Stomach (tissue), 9 donors: Measurements from ENCODE around the gene TMEM164. TPM values are rescaled to one million over a fixed set of nuclear protein-coding genes. Genes with fewer than 3 reads are reported as not detected.

Source experiments
- DNase-seq, 2 donors: peaks; one replicate each; pipeline versions ENCODE4 v3.0.0 to v3.0.0-alpha.2; 2013 to 2019
- H3K27ac ChIP-seq, 5 donors: fragments of 200-600 bp in 4 of 5; sonication (generic) in 4 of 5; one replicate each; pipeline ENCODE4 v1.5.1; 2013 to 2019; ENCODE audit warnings: mild to moderate bottlenecking in 1 of 5, moderate library complexity in 1 of 5
- H3K27me3 ChIP-seq, 3 donors: fragments of 200-600 bp; sonication (generic); one replicate each; pipeline ENCODE4 v1.5.1; 2017 to 2019; ENCODE audit warnings: mixed run types in 1 of 3
- H3K36me3 ChIP-seq, 4 donors: fragments of 200-600 bp; sonication (generic); 1 replicate in 3 of 4; 2 replicates in 1 of 4; pipeline ENCODE4 v1.5.1; 2016 to 2019
- H3K4me1 ChIP-seq, 4 donors: fragments of 200-600 bp; sonication (generic); one replicate each; pipeline ENCODE4 v1.5.1; 2016 to 2019
- H3K4me3 ChIP-seq, 4 donors: fragments of 200-600 bp; sonication (generic) in 3 of 4; one replicate each; pipeline ENCODE4 v1.5.1; 2016 to 2019; ENCODE audit warnings: mild to moderate bottlenecking in 1 of 4
- H3K9me3 ChIP-seq, 4 donors: fragments of 200-600 bp; sonication (generic); one replicate each; pipeline ENCODE4 v1.5.1; 2016 to 2019
- EP300 ChIP-seq: sonication (generic); formaldehyde crosslinking; IDR thresholded peaks from one replicate; pipeline ENCODE4 v1.6.1; 2017; ENCODE audit warnings: antibody characterized with exemption
- POLR2A ChIP-seq, 4 donors: fragments of 450-650 bp; IDR thresholded peaks; one replicate each; pipeline ENCODE4 v1.6.1; 2016; ENCODE audit warnings: antibody characterized with exemption in 4 of 4, control low read depth in 2 of 4, mild to moderate bottlenecking in 1 of 4, moderate library complexity in 1 of 4
- POLR2AphosphoS5 ChIP-seq, 3 donors: sonication (generic); formaldehyde crosslinking; IDR thresholded peaks; one replicate each; pipeline ENCODE4 v1.6.1; 2016; ENCODE audit warnings: antibody characterized with exemption in 3 of 3
- WGBS, 5 donors: extraction: QIAGEN DNeasy Blood & Tissue Kit in 3 of 5; methylation state at CpG; one replicate each; pipeline versions ENCODE4 v1.1.5 to v1.1.7; 2013 to 2018; 5-methylcytosine and 5-hydroxymethylcytosine counted together
- intact Hi-C: fragments of 100-400 bp; cut with DNase I; formaldehyde crosslinking; loops from one replicate; pipeline ENCODE4 v1.15.1; 2023; ENCODE audit warnings: low total_unique reads
- polyA plus RNA-seq, 3 donors: library from polyadenylated mRNA; stranded (reverse); fragments of 200-250 nt; gene quantifications; one replicate each; pipeline ENCODE4 v1.2.3, GENCODE V29; 2013
- total RNA-seq, 5 donors: library from RNA; depleted of rRNA; stranded (reverse); fragments of >200 nt; gene quantifications; one replicate each; pipeline versions ENCODE4 v1.1.0 to v1.2.3, GENCODE V29; 2014 to 2016
- TF ChIP-seq, protein P1 (sequence below), 7 experiments: fragments of 450-650 bp in 4 of 7; fragments of 200-600 bp in 3 of 7; sonication (generic) in 3 of 7; IDR thresholded peaks; one replicate each; pipeline ENCODE4 v1.5.1; 2016 to 2019; ENCODE audit warnings: antibody characterized with exemption in 7 of 7, control low read depth in 2 of 7, mild to moderate bottlenecking in 1 of 7
- donor health status: healthy with polysubstance abuse.
- donor health status: Bipolar disorder and iron deficiency.
- donor health status: healthy.

TMEM164 gene
- total and polyA plus RNA-seq, 8 donors = 4.9 to 29.7 (median 11.6) TPM

GRCh38 chrX:109992203-109992602 is 10.7 kb upstream of the TMEM164 start:
- H3K27ac ChIP-seq = no peak overlapping the region
- no peaks in the 10 kb centered on the region for H3K9me3 ChIP-seq
- no peaks in the 10 kb centered on the region for H3K36me3 ChIP-seq
- intact Hi-C loops = no loop called here
- peaks cover 0 to 5% (median 0%) of the 10 kb centered on the region in 3 donors for H3K27me3 ChIP-seq
- 36 to 65% (median 41%) methylated on average over 1 of the region's 1 CpG for WGBS, 5 donors
- no peaks in the 10 kb centered on the region for H3K4me1 ChIP-seq
- DNase-seq = no peak
- no peak overlapping the region for H3K4me3 ChIP-seq
- TF ChIP-seq POLR2A (IDR thresholded peaks at IDR 0.05) (no peak), EP300 (no peak), POLR2AphosphoS5 (IDR thresholded peaks at IDR 0.05) (no peak)
- TF ChIP-seq, protein P1, sequence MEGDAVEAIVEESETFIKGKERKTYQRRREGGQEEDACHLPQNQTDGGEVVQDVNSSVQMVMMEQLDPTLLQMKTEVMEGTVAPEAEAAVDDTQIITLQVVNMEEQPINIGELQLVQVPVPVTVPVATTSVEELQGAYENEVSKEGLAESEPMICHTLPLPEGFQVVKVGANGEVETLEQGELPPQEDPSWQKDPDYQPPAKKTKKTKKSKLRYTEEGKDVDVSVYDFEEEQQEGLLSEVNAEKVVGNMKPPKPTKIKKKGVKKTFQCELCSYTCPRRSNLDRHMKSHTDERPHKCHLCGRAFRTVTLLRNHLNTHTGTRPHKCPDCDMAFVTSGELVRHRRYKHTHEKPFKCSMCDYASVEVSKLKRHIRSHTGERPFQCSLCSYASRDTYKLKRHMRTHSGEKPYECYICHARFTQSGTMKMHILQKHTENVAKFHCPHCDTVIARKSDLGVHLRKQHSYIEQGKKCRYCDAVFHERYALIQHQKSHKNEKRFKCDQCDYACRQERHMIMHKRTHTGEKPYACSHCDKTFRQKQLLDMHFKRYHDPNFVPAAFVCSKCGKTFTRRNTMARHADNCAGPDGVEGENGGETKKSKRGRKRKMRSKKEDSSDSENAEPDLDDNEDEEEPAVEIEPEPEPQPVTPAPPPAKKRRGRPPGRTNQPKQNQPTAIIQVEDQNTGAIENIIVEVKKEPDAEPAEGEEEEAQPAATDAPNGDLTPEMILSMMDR (IDR thresholded peaks at IDR 0.05) = no peak

DNA sequence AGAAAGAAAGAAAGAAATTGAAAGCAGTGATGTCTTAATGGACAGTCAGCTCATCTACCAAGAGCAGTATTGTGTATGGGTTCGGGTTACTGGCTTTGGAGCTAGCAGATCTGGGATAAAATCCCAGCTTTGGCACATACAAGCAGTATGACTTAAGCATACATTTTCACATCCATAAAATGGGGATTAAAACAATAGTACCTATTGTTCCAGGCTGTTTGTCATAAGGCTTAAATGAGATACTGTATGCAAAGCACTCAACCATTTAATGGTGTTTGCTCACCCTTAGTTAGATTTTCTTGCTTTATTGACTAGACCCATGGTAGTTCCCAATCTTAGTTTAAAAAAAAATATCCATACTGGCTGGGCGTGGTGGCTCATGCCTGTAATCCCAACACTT is 7.8 kb upstream of the TMEM164 start:
- Histone ChIP-seq H3K27me3 (peaks cover 0 to 5% (median 0%) of the 10 kb centered on the region in 3 donors), H3K36me3 (no peaks in the 10 kb centered on the region), H3K4me1 (no peaks in the 10 kb centered on the region), H3K4me3 (no peak overlapping the region), H3K27ac (no peak overlapping the region), H3K9me3 (no peaks in the 10 kb centered on the region)
- intact Hi-C loops = no loop called here
- TF ChIP-seq POLR2AphosphoS5 (IDR thresholded peaks at IDR 0.05) (no peak), EP300 (no peak)
- TF ChIP-seq, protein P1 (IDR thresholded peaks at IDR 0.05) = no peak
- DNase-seq = no peak
- 74 to 93% (median 90%) methylated on average over 2 of the region's 2 CpGs for WGBS, 5 donors

GRCh38 chrX:109997786-109998452 is 5.0 kb upstream of the TMEM164 start:
- no peak for DNase-seq
- Histone ChIP-seq H3K36me3 (no peaks in the 10 kb centered on the region), H3K27ac (no peak overlapping the region), H3K4me3 (no peak overlapping the region), H3K9me3 (no peaks in the 10 kb centered on the region), H3K27me3 (peaks cover 0 to 14% (median 0%) of the 10 kb centered on the region in 3 donors), H3K4me1 (peaks cover 3 to 10% (median 8%) of the 10 kb centered on the region in 4 donors)
- intact Hi-C loops = no loop called here
- TF ChIP-seq EP300 (no peak), POLR2A (IDR thresholded peaks at IDR 0.05) (no peak), POLR2AphosphoS5 (IDR thresholded peaks at IDR 0.05) (no peak)
- TF ChIP-seq, protein P1 (IDR thresholded peaks at IDR 0.05) = no peak
- 26 to 49% (median 46%) methylated on average over 6 of the region's 6 CpGs for WGBS, 5 donors

DNA sequence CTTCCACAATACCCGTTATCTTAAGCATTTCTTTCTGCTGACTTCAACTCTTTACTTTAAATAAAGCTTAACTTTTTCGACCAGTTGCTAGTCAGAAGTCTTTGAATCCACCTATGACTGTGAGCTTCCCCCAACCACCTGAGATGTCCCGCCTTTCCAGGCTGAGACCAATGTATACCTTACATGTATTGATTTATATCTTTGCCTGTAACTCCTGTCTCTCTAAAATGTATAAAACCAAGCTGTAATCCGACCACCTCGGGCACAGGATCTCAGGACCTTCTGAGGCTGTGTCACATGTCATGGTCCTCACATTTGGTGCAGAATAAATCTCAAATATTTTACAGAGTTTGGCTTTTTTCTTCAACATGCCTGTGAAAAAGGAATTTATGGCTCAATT is 2.9 kb upstream of the TMEM164 start:
- Histone ChIP-seq H3K4me1 (peaks cover 3 to 28% (median 18%) of the 10 kb centered on the region in 4 donors), H3K36me3 (no peaks in the 10 kb centered on the region), H3K4me3 (no peak overlapping the region), H3K27ac (no peak overlapping the region), H3K9me3 (no peaks in the 10 kb centered on the region), H3K27me3 (peaks cover 0 to 14% (median 0%) of the 10 kb centered on the region in 3 donors)
- WGBS, 5 donors = 57 to 78% (median 76%) methylated on average over 5 of the region's 5 CpGs
- intact Hi-C loops = no loop called here
- DNase-seq = no peak
- TF ChIP-seq POLR2A (IDR thresholded peaks at IDR 0.05) = no peak
- TF ChIP-seq EP300 = no peak
- TF ChIP-seq, protein P1 (IDR thresholded peaks at IDR 0.05) = no peak
